ENCODE results near the gene SSTR4.
"Not testable (repeated sequence)": the region's sequence is repeated elsewhere in the genome, so short reads cannot be mapped to it uniquely, and the experiment has no call there.

SSTR4 gene

DNA sequence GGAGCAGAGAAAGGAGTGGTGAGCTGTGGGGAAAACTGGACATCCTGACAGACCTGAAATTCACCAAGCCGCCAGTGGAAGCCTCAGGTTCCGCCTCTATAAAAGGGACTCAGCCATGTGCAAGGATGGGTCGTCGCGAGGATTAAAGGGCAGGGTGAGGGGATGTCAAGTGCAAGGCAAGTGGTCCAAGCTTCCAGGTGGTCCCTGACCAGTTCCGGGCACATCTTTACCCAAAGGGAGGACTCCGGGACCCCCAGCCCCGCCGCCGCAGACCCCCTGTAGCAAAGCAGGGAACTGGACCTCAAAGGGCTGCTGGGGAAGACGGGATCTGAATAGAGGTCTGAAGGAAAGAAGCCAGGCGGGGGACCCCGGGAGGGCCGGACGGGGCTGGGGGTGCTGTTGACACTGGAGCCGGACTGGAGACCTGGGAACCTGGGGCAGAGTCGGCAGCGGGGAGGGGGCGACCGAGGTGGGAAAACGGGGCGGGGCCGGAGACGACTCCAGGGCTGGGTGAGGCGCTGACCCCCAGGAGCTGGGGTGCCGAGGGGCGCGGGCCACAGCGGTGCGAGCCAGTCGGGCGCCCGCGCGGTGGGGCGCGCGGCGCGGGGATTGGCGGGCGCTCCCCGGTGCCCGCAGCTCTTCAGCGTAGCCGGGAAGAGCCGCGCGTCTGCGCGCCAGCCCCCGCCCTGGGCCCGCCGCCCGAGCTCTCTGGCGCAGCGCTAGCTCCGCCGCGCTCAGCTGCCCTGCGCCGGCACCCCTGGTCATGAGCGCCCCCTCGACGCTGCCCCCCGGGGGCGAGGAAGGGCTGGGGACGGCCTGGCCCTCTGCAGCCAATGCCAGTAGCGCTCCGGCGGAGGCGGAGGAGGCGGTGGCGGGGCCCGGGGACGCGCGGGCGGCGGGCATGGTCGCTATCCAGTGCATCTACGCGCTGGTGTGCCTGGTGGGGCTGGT lies at the start of gene SSTR4:
Gene SSTR4 (plus strand): TSS at position 592 of the 951 bp plus-strand sequence. CDS start 172 bp downstream, at position 764.
- no peak for DNase-seq

- DNase-seq, result no peak
Measured at GRCh38 chr20:22986601-22987000, 48.5 kb upstream of the SSTR4 start.

- not testable (repeated sequence) for DNase-seq
Measured at GRCh38 chr20:22991424-22991823, 43.7 kb upstream of the SSTR4 start.

DNA sequence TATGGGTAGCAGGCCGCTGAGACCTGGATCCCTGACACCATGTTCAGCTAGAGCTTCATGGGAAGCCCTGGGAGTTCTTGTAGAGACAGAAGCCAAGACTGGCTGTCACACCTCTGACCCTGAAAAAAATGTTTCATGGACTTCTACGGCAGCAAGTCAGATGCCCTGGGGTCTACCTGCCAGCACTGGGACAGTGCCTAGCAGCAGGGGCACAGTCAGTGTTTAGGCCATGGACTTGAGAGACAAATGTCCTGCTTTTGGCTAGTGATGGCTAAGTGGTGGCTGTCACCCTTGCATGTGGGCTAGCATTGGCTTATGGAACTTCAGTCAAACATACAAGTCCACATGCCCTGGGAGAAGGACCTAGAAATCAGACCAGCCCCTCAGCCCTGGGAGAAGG lies 41.3 kb upstream of the SSTR4 start:
- DNase-seq, result no peak

GRCh38 chr20:22995923-22996322 lies 39.2 kb upstream of the SSTR4 start:
- DNase-seq, result no peak

DNA sequence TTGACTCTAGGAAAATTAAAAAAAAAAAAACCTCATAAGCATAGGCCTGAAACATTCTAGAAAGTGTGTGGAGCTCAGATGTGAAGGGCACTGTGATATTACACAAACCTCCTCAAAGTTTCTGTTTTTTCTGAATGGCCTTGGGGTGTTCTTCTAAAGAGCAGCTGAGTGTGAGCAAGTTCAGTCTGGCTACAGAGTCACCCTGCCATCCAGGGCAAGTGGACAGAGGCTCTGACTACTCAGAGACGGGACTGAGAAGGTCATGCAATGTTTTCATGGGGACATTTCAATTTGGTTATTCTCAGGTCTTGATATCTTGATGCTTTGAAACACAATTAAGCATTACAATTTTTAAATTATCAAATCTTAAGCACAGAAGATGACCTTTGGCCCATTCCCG lies 36.6 kb upstream of the SSTR4 start:
- DNase-seq, result no peak

- DNase-seq, result peak; percentile 18
Measured at GRCh38 chr20:22999756-23000155, 35.4 kb upstream of the SSTR4 start.

DNA sequence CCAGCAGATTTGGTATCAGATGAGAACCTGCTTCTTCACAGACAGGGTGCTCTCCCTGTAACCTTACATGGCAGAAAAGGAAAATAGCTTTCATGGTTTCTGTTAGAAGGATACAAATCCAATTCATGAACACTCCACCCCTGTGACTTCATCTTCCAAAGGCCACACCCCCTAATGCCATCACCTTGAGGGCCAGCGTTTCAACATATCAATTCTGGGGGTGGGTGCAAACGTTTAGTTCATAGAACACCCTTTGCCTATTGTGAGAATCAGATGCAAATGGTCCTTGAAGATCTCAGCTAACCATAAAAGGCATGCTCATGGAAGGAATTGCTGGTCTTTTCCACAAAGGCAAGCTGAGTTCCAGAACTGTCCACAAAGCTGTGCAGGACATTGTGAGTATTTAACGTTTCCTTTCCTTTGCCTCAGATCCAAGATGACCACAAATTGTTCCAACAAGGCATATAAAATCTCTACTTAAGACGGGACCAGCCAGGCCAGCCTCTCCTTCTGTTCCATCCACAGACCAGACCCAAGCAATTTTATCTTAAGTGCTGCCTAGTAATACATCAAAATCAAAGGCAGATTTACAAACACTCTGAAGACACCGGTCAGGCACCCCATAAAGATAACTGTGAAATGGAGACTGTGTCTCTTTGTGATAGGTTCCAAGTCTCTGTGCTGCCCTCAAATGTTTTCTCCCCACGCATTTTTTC lies 34.7 kb upstream of the SSTR4 start:
- DNase-seq, result no peak

- DNase-seq, result no peak
Measured at GRCh38 chr20:23002276-23002675, 32.8 kb upstream of the SSTR4 start.

- DNase-seq, result no peak
Measured at GRCh38 chr20:23003077-23003635, 32.0 kb upstream of the SSTR4 start.

- DNase-seq, result no peak
Measured at GRCh38 chr20:23003881-23004460, 31.1 kb upstream of the SSTR4 start.

- no peak for DNase-seq
Measured at GRCh38 chr20:23005776-23006175, 29.3 kb upstream of the SSTR4 start.

DNA sequence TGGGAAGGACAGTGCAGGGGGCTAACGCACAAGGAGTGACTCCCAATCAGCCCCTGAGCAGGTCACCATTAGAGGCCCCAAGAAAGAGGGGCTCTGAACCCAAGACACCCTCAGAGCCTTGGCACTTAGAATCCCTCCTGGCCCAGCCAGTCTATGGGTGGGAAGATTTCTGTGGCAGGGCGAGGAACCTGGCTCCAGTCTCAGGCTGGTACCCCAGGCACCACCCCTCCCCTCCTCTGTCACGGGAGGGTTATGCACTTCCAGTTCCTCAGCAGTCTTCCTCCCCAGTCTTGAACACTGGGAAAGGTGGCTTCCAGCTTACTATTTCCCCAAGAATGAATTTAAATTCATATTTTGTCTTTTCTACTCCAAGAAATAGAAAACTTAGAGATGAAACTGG lies 27.6 kb upstream of the SSTR4 start:
- DNase-seq, result no peak

DNA sequence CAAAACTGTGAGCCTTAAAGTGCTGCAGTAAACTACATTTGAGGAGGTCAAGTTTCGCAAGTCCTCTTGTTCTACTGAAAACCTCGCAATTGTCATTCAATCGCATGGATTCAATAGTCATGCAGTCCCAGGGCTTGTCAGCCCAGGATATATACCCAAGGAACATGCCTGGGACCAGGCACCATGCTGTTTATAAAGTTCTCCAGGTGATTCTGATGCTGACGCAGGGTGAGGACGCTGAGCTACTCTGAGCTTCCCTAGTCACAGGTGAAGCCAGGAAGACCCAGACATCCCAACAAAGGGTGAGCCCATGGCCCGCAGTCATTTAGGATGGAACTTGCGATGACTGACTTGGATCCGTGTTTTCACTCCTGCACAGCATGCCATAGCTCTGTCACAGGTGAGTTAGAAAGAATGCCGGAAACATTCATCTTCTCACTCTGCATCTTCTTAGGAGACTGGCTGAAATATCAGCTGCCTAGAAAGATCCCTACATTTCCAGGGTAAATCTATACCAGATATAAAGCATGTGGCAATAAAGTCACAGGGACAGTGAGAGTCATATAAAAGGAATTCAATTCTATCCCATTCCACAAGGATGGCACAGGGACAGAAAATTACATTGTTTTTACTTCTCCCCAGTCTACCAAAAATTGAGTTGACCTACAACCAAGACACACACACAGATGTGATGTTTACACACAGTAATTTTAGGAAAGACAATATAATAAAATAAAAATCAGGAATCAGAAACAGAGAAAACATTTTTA lies 27.0 kb upstream of the SSTR4 start:
- DNase-seq, result no peak

- DNase-seq, result no peak
Measured at GRCh38 chr20:23008667-23009066, 26.4 kb upstream of the SSTR4 start.

DNA sequence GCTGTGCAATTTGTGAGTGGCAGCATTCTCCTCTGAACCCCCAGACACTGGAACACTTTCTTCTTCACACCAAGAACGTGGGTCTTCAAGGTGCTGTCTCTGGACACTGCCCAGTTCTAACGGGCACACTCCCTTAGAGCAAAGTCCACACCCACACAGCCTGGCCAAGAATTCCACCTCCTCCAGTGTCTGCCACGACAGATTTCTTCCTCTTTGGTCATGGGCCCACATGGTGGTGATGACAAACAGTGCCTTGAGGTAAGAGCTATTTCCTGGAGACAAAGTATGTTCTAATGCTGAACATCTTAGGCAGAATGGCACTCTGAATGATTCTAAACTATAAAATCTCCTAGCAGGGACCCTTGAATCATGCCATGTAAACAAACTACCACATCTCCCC lies 25.5 kb upstream of the SSTR4 start:
- DNase-seq, result no peak

DNA sequence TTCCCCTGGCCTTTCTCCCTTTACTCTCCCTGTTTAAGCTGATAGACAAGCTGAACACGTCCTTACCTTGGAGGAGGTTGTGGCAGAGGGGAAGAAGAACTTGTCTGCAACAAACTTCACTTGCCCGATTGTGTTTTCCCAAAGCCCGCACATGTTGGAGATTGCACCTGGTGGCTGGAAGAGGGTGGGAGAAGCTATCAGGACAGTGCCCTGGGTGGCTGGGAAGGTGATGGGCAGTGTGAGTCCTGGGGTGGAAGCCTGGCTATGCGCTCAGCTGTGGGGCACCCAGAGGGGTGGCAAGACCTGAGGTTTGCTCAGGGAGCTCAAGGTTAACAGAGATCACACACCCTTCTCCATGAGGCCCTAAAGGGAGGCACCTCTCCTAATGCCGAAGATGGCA lies 25.0 kb upstream of the SSTR4 start:
- DNase-seq, result no peak

- DNase-seq, result no peak
Measured at GRCh38 chr20:23011008-23011721, 23.9 kb upstream of the SSTR4 start.

DNA sequence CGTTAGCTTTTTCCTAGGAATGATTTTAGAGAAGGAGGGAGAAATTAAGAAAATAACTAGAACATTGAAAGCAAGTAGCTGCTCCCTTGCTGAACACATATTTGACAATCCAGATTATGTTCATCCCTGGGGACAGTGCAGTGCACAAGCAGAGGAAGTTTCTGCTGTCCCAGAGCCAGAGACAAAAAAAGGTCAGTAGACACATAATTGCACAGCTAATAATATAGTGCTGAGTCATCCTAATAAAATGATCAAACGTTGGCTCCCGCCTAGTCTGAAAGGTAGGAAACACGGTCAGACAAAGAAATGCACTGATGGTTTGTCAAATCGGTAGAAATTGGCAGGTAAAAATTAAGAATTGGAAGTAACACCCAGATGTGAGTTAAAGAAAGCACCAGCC lies 21.7 kb upstream of the SSTR4 start:
- DNase-seq, result no peak

DNA sequence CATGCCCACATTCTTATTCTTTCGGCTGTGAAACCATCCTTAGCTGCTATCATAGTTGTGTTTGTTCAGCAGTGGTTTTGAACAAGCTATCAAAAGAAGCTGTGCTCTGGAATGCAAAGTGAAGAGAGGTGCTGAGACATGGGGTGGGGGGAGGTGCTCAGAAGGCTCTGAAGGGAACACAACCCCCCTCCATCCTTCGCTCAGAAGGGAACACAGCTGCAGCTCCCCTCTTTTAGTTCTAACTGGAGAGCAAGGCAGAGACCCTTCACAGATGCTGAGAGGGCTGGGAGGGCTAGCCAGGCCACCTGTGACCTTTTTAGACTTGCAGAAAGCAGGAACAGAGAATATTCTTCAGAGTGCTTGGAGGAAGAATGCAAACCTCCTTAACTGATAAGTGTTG lies 17.6 kb upstream of the SSTR4 start:
- DNase-seq, result no peak

- DNase-seq, result no peak
Measured at GRCh38 chr20:23018432-23018831, 16.7 kb upstream of the SSTR4 start.

GRCh38 chr20:23018941-23019340 lies 16.2 kb upstream of the SSTR4 start:
- DNase-seq, result no peak

Measured in fibroblast of skin of right quadriceps (primary cell).